NCI-H526 (cell line): ENCODE results near the gene MCF2L2.
"Not testable (repeated sequence)": the region's sequence is repeated elsewhere in the genome, so short reads cannot be mapped to it uniquely, and the experiment has no call there.

Experiments used
- DNase-seq, 2 experiments: peaks; one replicate each; lab custom pipeline; 2025; lab: John Stamatoyannopoulos, UW

Gene MCF2L2

GRCh38 chr3:183443395-183444385, 15.3 kb upstream of the MCF2L2 start:
- DNase-seq: no peak

GRCh38 chr3:183442994-183443393, 14.6 kb upstream of the MCF2L2 start:
- no peak for DNase-seq

- DNase-seq: not testable (repeated sequence)
Observed at GRCh38 chr3:183440521-183440920, 12.1 kb upstream of the MCF2L2 start.

- no peak for DNase-seq
Observed at GRCh38 chr3:183439515-183439914, 11.1 kb upstream of the MCF2L2 start.

- peak in 1 of 2 experiments; percentile 8 for DNase-seq
Observed at GRCh38 chr3:183438735-183439134, 10.3 kb upstream of the MCF2L2 start.

- DNase-seq: no peak
Observed at GRCh38 chr3:183437666-183438564, 9.5 kb upstream of the MCF2L2 start.

- DNase-seq: no peak
Observed at GRCh38 chr3:183437061-183437460, 8.6 kb upstream of the MCF2L2 start.

DNA sequence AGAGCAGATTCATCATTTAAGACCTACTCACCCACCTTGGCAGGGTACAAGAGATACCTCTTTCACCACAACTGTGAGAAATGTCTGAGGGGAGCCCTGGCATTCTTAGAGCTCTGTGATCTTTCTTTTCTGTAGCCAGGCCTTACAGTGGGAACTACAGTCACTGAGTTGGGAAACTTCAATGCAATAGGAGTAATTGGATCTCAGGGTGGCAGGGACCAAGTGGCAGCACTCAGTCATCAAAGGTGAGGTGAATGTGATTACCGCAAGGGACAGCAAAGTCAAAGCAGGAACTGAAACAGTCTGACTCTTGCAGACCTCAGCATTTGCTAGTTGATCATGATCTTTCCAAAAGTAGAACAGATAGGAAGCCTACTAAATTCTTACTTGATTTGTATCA, 7.2 kb upstream of the MCF2L2 start:
- DNase-seq: no peak

DNA sequence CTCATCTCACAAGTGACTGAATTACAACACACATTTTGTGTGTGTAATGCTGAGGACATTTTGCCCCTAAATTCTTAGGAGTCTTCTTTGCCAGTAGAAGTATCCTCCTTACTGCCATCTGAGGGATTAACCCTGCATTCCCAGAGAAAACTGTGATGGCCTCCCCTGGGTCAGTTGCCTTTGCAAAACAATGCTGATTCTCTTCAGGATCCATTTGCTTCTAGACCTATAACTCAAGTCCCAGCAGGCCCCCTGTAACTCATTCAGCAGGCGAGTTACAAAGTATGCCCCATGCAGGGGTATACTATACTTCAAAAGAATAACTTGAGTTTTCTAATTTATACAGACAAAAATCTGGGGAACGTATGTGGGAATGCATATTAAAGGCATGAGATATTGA, 6.6 kb upstream of the MCF2L2 start:
- DNase-seq: no peak

DNA sequence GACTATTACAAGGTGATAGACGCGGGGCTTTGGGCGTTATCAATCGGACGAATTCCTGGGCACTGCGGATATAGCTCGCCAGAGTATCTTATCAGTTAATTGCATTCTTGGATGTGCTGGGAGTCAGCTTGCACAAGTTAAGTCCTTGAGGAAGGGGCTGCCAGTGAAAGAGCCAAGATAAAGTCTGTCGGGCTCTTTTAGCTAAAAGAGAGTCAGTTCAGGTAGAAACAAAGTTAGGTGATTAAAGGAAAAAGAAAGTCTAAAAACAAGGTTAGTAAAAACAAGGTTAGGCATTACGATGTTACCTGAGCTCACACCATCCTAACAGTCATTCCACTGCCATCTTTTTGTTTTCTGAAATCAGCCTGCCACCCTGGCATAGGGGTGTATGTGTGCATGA, 6.1 kb upstream of the MCF2L2 start:
- no peak for DNase-seq

GRCh38 chr3:183430325-183430957, 2.0 kb upstream of the MCF2L2 start:
- no peak for DNase-seq

GRCh38 chr3:183427876-183428446, 458 bp downstream of the MCF2L2 start:
- DNase-seq: peak; percentile 36 to 82

DNA sequence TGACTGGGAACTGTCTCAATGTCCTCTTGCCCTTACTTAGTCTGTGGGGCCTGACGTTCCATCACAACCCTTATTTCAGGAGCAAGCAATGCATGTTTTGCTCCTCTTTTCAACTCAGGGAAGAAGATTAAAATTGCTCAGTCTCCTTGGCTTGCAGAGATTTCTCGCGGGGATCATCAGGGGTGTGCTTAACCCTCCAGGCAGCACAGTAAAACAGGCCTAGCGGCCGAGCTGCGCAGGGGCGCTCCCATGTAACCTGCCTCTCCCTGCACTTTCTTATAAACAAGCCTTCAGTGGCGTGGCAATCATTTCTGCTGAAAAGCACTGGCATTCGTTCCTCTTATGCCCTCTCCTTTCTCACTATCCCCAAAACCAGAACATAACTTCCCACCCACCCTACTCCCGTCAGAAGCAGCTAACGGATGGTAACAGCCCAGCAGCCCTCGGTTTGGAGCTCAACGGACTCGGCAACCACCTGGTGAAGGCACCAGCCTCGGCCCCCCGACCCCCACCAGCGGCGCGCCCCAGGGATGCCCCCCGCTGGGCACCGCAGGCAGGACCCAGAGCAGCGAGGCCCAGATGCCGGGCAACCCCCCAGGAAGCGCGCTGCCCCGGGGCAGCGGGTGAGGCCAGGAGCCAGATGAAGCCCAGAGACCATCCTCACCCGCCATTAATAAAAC, 1.1 kb downstream of the MCF2L2 start:
- DNase-seq: peak in 1 of 2 experiments; percentile 46

GRCh38 chr3:183418807-183419206, 9.6 kb downstream of the MCF2L2 start:
- DNase-seq: not testable (repeated sequence)

GRCh38 chr3:183411216-183411922, 17.1 kb downstream of the MCF2L2 start:
- no peak for DNase-seq

DNA sequence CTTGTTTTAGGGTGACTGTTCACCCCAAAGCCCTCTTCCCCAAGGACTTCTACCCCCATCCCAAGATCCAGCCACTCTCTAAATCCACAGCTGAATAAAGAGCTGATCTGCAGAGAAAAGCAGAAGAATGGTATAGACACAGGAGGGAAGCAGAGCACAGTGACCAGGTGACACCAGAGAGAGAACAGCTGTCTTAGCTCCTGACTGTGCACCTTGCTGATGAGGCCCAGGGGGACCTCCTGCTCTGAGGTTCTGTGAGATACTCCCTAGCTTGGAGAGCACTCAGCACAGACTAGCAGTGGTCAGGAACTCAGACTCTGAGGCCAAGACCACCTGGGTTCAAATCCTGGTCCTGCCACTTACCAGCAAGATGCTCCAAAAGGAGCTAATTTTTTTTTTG, 17.7 kb downstream of the MCF2L2 start:
- no peak for DNase-seq

- DNase-seq: no peak
Observed at GRCh38 chr3:183410280-183410679, 18.1 kb downstream of the MCF2L2 start.

DNA sequence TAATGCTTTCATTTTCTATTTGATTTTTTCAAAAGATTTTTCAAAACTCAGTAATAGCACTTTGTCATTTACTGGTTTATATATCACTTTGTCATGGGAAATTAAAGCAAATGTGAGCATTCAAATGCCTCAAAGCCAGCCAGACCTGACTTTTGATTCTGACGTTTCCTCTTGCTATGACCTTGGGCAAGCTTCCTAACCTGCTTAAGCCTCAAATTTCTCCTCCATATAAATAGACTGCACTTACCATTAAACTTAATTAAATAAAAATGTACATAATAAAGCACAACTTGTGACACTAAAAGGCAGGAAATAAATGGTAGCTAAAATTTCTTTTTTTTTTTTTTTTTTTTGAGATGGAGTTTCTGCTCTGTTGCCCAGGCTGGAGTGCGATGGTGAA, 19.2 kb downstream of the MCF2L2 start:
- no peak for DNase-seq

GRCh38 chr3:183401678-183402077, 26.7 kb downstream of the MCF2L2 start:
- DNase-seq: no peak

GRCh38 chr3:183400352-183400751, 28.1 kb downstream of the MCF2L2 start:
- no peak for DNase-seq
